ENCODE results near the gene SYT9.

The SYT9 gene

DNA sequence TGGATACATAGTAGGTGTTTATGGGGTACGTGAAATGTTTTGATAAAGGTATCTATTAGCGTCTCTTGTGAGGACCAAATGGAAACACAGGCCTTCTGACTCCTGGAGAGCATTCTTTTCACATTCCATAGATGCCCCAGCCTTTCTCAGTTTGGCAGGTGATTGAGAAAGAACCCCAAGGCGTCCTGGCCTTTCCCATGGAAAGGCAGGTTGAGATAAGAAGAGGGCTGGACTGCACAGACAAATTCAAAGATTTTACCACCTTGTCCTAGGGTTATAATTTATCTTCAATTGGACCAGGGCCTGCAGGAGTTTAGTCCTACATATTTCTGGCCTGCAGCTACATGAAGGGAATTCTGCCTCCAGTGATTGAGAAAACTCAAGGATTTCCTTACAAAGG is 232.9 kb downstream of the SYT9 start:
- no peak for DNase-seq

DNA sequence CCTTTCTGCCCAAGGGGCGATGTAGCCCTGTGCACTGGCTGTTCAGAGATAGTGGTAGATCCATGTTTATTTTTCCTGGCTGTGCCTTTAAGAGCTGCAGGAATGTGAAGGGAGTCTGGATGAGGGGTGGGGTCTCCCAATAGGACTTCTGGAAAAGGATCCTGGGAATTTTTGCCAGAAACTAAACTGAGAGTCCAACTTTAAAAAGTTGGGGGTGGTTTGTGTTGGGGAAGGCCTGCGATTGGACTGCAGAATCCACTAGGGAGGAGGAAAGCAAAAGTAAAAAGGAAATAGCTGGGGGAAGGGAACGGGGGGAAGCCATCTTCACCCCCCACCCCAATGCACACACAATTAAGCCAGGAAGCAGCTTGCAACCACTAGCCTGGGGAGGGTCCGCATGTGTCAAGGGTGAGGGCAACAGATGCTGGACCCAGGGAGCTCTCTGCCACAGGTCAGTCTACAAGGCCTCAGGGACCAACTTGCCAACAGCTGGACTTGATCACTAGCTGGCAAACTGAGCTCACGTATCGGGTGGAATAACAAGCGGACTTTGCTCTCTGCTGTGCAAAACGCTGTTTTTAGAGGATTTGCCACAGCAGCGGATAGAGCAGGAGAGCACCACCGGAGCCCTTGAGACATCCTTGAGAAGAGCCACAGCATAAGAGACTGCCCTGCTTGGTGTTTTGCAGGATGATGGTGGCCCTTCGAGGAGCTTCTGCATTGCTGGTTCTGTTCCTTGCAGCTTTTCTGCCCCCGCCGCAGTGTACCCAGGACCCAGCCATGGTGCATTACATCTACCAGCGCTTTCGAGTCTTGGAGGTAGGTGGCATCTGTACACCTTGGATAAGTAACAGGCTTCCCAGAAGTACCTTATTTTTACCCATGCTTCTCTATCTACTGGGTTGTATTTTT is 233.7 kb downstream of the SYT9 start, which contains the start of gene OLFML1:
OLFML1 (plus strand) TSS at position 321 of the 912 bp plus-strand sequence; CDS start at position 691, 370 bp downstream.
- DNase-seq = no peak

DNA sequence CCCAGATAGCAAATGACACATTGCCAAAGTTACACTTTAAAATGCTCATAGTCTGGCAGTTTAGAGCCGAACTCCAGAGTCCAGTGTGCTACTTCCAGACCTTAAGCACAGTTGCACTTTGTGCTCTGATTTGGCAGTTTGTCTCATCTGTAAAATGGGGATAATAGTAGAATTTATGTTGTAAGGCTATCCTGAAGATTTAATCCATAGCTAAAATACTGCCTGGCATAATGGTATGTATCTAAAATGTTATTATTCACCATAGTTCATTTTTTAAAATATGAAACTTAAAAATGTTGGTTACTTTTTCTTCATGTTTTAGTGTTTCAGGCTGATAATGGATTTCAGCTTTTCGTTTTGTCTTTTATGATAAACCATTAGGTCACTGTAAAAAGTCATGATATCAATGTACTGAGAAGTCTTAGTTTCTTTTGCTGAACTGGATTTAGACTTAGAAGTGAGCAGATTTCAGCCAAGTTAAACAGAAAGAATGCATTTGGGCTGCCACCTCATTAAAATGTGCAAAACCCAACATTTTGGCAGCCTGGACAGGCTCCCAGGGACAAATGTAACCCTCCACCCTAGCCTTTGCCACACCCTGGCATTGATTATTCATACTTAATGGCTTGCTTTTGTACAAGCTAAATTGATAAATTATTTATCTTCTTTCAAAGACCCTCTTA is 234.5 kb downstream of the SYT9 start:
- DNase-seq = no peak

DNA sequence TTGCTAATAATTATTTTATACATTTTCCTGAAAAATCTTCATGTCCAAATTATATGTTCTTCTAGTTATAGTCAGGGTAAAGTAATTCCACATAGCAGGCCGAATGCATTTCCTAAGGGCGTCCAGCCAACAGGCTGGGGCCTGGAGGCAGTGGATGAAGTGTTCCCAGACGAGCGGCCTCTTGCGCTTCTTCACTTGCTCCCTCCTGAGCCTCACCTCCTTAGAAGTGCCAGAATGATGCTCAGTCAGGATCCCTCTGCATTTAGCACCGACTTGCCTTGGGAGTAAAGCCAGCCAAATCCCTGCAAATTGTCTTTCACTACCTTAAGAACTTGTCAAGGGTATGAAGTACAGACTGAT is 235.1 kb downstream of the SYT9 start:
- no peak for DNase-seq

DNA sequence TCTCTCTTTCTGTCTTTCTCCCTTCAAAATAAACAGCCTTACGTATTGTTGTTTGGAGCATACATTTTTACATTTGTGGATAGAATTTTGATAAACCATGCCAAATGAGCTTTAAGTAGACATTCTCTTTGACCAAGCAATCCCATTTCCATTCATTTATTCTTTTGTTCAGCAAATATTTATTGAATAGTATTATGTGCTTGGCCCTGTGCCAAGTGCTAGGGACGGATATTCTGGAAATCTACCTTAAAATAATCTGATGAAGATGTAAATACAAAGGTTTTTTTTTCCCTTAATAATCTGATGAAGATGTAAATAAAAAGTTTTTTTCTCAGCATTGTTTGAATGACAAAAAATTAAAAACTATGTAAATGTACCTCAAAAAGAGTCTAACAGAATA is 235.7 kb downstream of the SYT9 start:
- DNase-seq = no peak

DNA sequence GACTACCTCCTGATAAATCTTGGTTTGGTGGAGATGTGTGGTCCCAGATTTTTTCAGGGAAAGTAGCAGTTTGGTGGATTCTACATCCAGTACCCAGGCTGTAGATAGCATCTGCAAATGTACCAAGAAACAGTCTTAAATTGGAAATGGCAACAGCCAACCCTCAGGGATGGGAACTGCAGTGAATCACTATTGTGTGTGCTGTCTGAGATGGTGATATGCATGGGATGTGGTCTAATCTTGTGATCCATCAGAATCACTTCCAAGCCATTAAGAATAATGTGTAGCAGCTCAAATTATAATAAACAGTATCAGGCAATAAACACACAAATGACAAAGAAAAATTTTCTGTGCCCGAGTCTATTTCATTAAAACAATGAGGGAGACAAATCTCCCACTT is 237.0 kb downstream of the SYT9 start:
- DNase-seq = no peak

DNA sequence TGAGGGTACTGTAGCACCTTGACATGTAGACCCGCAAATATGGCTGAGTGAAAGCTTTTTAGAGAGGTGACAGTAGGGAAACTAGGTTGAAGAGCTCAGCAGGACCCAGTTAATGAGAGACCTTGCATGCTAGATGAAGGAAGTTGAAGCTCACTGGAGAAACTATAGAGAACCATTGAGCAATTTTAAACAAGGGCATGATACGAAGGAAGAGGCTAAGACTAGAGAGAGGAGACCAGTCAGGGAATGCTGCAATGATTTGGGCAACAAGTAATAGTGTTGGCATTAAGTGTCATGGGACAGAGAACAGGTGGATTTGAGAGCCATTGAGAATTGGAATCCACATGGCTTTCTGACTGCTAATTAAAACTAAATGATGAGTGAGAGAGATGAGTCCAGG is 237.7 kb downstream of the SYT9 start:
- DNase-seq = peak; percentile 52 to 65

DNA sequence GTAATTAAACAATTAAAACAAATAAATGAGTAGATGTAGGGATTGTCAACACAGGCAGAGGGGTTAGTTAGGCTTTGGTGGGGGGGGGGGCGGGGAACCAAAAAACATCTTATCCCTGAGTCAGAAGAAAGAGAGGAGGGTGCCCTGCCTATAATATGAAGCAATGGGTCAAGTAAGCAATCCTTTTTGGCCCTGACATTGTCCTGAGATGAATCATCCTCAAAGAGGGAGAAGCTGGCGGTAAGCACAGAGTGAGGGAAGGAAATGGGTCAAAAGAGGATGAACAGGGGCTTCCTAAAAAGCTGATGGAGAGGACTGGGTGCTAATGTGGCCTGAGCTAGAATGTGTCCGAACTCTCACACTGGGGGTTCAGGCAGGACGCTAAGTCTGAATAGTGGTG is 238.3 kb downstream of the SYT9 start:
- peak; percentile 7 to 39 for DNase-seq

DNA sequence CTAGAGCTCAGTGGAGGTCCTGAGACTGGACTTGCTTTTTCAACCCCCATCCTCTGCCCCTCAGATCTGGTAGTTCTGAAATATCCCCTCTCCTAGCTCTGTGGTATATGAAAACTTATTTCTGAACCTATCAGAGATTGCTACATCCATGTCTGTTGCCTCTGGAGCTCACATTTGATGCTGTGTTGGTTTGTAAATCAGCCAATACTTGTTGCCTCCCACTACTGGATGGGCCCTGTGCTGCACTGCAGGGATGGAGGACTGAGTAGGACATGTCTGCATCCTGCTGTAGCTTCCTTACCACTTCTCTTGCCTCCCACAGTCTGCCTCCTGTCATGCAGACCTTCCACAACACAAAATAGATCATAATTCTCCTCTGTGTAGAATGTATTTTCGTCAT is 238.8 kb downstream of the SYT9 start:
- no peak for DNase-seq

DNA sequence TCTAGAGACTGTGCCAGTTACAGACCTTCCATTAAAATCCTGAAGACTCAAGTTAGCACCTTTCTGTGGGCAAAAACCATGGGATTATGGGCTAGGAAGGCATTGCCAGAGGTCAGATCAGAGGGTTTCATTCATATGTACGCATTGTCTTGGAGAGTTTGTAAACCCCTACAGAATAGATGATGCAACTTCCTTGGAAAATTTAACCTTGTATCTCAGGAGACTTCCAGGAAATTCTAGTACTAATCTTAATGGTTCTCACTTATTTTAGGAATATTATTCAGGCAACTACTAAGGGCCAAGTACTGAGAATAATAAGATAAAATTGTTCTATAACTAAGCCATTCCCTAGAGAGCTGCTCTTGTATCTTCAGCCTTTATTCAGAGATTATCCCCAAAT is 240.5 kb downstream of the SYT9 start:
- no peak for DNase-seq

DNA sequence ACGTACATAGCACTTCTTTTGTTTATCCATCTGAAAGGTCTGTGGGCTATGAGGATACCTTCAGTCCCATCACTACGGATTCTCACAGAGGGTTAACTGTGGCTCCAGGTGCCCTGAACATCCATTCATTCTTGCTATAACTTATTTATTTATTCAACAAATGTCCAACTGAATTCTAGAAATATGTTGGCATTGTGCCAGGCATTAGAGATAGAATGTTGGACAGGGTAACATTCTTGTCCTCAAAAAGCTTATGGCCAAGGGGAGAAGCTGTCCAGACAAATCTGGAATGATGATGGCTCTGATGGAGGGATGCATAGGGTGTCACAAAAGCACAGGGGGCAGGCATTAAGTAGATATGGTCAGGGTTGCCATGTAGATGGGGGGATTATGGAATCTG is 242.0 kb downstream of the SYT9 start:
- DNase-seq = no peak

DNA sequence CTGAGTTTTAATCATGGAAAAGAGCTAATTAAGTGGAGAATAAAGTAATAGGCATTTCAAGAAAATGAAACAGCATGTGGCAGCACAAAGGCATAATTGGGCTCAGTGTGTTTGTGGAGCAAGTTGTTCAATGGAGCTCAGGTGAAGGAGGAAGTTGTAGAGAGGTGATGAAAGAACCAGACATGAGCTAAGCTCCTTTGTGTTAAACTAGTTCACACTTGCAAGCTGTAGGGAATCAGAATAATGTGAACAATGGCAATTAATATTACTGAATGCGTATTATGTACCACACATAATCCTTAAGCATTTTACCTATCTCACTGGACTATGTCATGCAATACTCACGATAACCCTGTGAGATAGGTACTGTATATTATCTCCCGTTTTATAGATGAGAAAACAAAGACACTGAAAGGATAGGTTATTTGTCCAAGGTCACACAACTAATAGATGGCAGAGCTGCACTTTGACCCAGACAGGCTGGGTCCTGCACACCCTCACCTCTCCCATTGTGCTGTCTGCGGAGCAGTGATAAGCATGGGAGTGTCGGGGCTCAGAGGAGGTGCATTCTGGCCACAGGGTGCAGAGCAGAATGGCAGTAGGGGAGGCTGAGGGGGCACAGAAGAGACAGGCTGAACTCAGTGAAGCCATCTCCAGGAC is 242.5 kb downstream of the SYT9 start:
- DNase-seq = no peak

DNA sequence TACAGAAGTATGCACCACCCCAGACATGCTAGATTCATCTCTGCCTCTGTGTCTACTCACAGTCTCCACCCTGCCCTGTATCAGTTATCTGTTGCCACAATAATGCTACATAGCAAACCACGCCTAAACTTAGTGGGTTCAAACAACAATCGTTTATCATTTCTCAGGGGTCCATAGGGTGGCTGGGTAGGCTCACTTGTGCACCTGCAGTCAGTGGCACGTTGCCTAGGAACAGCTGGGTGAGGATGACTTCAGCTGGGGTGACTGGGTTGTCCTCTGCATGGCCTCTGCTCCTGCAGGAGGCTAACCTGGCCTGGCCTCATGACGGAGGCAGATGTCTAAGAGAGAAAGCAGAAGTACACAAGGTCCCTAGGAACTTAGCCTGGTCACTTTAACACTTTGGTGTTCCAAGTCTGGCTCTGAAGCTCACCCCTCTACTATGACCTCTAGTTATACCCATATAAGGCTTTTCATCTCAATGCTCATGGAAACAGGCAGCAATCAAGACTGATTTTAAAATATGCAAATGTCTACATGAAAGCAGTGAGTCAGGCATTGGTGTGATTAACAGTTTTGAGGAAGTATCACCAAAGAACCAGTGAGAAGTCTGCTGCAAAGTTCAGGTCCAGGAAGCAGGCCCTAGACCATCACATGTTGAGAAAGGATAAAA is 244.3 kb downstream of the SYT9 start:
- peak; percentile 56 to 75 for DNase-seq

DNA sequence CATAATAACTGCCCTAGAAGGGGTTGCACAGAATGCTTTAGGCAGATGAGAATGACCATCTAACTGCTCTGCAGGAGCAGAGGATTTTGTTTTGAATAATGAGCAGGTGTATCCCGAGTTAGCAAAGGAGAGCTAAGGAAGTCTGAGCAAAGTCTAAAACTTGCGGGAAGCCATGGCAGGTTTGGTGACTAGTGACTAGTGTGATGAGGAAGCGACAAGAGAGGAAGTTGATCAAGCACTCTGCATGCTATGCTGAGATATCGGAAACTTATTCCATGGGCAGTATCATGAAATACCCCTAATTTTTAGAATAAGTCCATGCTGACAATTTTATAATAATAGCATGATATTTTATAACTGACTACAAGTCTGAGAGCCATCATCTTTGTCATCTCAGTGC is 246.5 kb downstream of the SYT9 start:
- peak; percentile 39 to 48 for DNase-seq

DNA sequence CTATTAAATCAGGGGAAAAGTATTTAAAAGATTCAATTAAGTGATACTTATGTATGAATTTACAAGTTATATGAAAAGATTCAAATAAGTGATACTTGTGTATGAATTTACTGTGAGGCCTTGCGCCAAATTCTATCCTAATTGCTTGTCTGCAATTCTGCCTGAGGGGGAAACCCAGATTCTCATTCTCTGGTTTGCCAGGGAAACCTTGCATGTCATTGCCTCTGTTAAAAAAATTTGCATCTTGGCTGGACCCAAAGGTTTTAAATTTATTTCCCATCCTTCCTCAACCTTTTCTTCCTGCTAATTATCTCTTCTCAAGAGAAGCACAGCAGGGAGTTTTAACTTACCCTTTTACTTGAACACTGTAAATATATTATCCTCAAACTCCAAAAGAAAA is 247.4 kb downstream of the SYT9 start:
- DNase-seq = no peak

DNA sequence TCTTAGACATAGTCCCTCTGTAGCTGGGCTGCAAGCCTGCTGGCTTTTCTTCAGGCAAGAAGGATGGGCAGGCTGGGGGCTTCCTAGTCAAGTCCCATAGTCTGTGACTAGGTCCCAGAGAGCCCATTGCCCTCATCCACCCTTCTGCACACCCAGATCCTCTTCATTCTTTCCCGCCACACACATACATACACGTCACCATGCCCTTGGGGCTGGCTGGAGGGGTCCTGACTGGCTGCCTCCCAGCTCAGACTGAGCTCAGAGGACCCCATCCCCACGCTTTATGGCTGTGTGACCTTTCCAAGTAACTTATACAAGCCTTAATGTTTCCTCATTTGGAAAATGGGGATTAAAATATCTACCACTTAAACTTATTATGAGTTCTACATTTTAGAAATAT is 248.5 kb downstream of the SYT9 start:
- DNase-seq = no peak

DNA sequence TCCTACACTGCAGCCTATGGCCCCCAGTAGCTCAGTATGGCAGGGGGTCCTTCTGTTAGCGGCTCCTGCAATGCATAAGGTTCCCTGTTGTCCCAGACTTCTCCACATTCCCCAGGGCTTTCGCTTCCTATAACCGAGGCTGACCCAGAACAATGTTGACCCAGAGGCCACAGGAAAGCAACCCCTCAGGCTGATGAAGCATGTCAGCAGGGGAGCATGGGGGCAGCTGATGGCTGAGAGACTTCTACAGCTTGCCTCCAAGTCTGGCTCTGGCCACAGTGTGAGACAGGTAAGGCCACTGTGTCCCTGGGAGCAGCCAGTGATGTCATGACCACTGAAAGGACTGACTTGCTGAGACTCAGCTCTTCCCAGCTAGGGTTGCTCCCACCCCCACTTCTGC is 249.5 kb downstream of the SYT9 start:
- DNase-seq = no peak

DNA sequence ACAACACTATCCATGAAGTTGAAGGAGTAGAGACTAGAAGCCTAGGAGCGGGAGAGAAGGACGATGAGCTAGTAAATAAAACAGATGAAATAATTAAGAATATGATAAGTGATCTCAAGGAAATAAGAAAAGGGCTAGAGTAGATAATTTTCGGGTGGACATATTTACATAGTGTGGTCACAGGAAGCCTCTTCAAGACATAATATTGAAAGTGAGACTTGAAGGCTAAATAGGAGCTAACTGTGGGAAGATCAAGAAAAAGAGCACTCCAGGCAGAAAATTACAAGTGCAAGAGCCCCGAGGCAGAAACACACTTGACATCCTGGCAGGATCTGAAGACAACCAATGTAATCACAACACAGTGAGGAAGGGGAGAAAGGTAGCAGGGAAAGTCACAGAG is 250.2 kb downstream of the SYT9 start:
- no peak for DNase-seq

DNA sequence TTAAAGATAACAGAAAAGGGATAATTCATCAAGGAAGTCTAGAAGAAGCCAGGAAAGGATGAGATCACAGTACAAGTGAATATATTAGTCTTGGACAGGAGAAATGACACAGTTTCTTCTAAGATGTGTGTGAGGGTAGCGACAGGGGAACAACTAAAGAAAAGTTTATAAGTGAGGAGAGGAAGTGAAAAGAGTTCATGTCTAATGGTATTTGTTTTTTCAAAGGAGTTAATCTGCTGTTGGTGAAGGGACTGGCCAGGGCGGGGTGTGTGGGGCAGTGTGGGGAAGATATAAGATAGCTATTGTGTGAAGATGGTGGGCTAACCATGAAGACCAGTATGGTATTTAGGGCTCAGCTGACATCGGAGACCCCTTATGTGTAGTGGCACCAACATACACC is 254.5 kb downstream of the SYT9 start:
- DNase-seq = no peak

DNA sequence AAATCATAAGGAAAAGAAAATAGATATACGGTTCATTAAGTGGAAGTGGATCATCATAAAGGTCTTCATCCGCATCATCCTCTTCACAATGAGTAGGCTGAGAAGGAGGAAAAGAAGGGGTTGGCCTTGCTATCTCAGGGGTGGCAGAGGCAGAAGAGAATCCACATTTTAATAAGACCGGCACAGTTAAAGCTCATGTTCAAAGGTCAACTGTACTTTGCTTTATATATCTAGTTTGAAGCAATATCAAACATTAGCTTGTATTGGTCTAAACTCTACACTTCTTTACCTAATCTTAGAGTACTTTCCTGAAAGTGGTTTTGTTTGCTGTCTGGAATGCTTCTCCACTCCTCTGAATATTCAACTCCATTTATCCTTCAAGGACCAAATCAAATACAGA is 256.4 kb downstream of the SYT9 start:
- DNase-seq = no peak

DNA sequence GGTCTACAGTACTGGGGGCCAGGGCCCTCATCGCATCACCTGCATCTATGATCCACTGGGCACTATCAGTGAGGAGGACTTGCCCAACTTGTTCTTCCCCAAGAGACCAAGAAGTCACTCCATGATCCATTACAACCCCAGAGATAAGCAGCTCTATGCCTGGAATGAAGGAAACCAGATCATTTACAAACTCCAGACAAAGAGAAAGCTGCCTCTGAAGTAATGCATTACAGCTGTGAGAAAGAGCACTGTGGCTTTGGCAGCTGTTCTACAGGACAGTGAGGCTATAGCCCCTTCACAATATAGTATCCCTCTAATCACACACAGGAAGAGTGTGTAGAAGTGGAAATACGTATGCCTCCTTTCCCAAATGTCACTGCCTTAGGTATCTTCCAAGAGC is 258.3 kb downstream of the SYT9 start:
- no peak for DNase-seq

DNA sequence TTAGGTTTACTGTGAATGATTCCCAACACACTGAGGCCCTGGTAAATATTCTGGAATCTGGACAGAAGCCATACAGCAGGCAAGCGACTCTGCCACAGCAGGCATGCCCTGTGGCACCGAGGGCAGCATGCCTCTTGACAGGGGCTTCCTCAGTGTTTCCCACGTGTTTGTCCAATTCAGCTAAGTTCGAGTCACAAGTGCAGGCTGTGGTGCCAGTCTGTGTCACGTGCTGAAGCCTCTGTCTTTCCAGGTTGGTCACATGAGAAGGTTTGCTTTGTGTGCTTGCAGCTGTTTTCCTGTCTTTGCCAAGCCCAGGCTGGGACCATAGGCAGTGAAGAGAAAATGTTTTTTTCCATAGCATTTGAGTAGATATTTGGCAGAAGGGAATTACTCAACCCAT is 259.7 kb downstream of the SYT9 start:
- DNase-seq = peak; percentile 41
